ENCODE data around the gene CAPG. TPM values are rescaled to one million over a fixed set of nuclear protein-coding genes. Genes with fewer than 3 reads are reported as not detected.

The CAPG gene
- total and polyA plus RNA-seq, 2 of the 4 experiments (the other 2 are of a cell fraction) = 79.9 to 98.3 TPM

GRCh38 chr2:85355073-85355410 is 55.1 kb downstream of the CAPG start:
- Histone ChIP-seq H2BK120ac (ENCODE audit: low read depth, low read length) (0 out of 2 replicates have a peak overlapping the region, but pooled peaks have one; percentile 62), H3K9me1 (ENCODE audit: insufficient read depth, low read length) (peaks cover 16% of the 10 kb centered on the region), H3K79me1 (ENCODE audit: low read depth in 1 of 2, low read length in 2 of 2) (peaks cover 35 to 54% of the 10 kb centered on the region in 2 experiments), H2BK5ac (ENCODE audit: low read depth, low read length, poor library complexity, severe bottlenecking) (peak overlapping the region; percentile 89), H4K20me1 (ENCODE audit: insufficient read depth, low read length) (no peaks in the 10 kb centered on the region), H3K56ac (ENCODE audit: extremely low read depth, insufficient read depth, low read length) (peak overlapping the region; percentile 90), H2AK5ac (ENCODE audit: low read depth, low read length) (peak overlapping the region; percentile 90), H3K4me2 (ENCODE audit: low read depth, low read length) (peak overlapping the region; percentile 87), H3K9ac (ENCODE audit: low read depth, low read length) (peak overlapping the region; percentile 96), H3K18ac (ENCODE audit: low read depth, low read length) (peak overlapping the region; percentile 77; the same call in 1 of the 2 replicates), H4K8ac (ENCODE audit: low read depth in 2 of 2, low read length in 2 of 2) (peak overlapping the region; percentile 88 to 99), H3K27ac (ENCODE audit: insufficient read depth, low read length) (peak overlapping the region; percentile 87), H3K27me3 (ENCODE audit: control insufficient read depth, insufficient read depth, low read length) (no peaks in the 10 kb centered on the region), H2AFZ (replicated peaks; ENCODE audit: low read length, poor library complexity) (peak overlapping the region; percentile 98), H3K9me3 (ENCODE audit: control insufficient read depth, insufficient read depth, low read length) (no peaks in the 10 kb centered on the region), H3K14ac (replicated peaks; ENCODE audit: low read depth, low read length) (peak overlapping the region; percentile 98), H4K5ac (ENCODE audit: low read depth, low read length) (peak overlapping the region; percentile 84), H3K23ac (ENCODE audit: low read depth, low read length) (peak overlapping the region; percentile 97), H3K36me3 (ENCODE audit: control insufficient read depth, insufficient read depth, low read length) (peaks cover 26% of the 10 kb centered on the region), H2BK15ac (ENCODE audit: low read depth, low read length) (0 out of 3 replicates have a peak overlapping the region, but pooled peaks have one; percentile 31), H4K91ac (ENCODE audit: insufficient read depth, low read depth, low read length) (peak overlapping the region; percentile 84), H2BK20ac (ENCODE audit: low read depth, low read length) (no peak overlapping the region), H3K4me3 (ENCODE audit: insufficient read depth, low read depth, low read length) (peak overlapping the region; percentile 64), H2AK9ac (replicated peaks; ENCODE audit: low read depth, low read length, poor library complexity) (peak overlapping the region; percentile 94), H3K4me1 (ENCODE audit: control insufficient read depth, insufficient read depth, low read length) (peaks cover 6% of the 10 kb centered on the region), H3K4ac (ENCODE audit: low read depth, low read length) (peak overlapping the region; percentile 97)
- in situ Hi-C loops (cut with MboI; ENCODE audit: low sequenced_read_pairs) = no loop called here
- ChIA-PET CTCF (interaction anchor here (0.9 kb wide), 1 partner anchor 10 kb away, joined by 3 read pairs; no protein-coding TSS in a partner anchor), POLR2A (ENCODE audit: unreplicated experiment) (interaction anchor here (0.6 to 1.2 kb wide), 3 partner anchors 22 to 245 kb away, joined by 3 to 6 read pairs (median 4); partner anchors contain the start of gene TGOLN2)
- dilution Hi-C loops (cut with HindIII; ENCODE audit: low sequenced_read_pairs, unreplicated experiment) = no loop called here
- TF ChIP-seq MXI1 (IDR thresholded peaks at IDR 0.05; ENCODE audit: borderline replicate concordance, low read depth, low read length) (no peak), BHLHE40 (IDR thresholded peaks at IDR 0.05; ENCODE audit: low read depth, low read length) (no peak), USF2 (IDR thresholded peaks at IDR 0.05; ENCODE audit: low read depth, low read length) (no peak), FOS (IDR thresholded peaks at IDR 0.05; ENCODE audit: low read depth, low read length) (no peak), MAFK (IDR thresholded peaks at IDR 0.05; ENCODE audit: low read depth, low read length) (no peak), ELK1 (IDR thresholded peaks at IDR 0.05; ENCODE audit: borderline replicate concordance, low read depth, low read length) (no peak), RCOR1 (IDR thresholded peaks at IDR 0.05; ENCODE audit: insufficient replicate concordance, low read length) (no peak), RAD21 (IDR thresholded peaks at IDR 0.05; ENCODE audit: low read length) (no peak), MAZ (IDR thresholded peaks at IDR 0.05; ENCODE audit: borderline replicate concordance, low read depth, low read length) (no peak), NFE2L2 (IDR thresholded peaks at IDR 0.05; ENCODE audit: low read depth, low read length) (no peak), POLR2A (IDR thresholded peaks at IDR 0.05; ENCODE audit: low read depth, low read length) (no peak), CEBPB (IDR thresholded peaks at IDR 0.05; ENCODE audit: low read depth, low read length) (no peak), RFX5 (IDR thresholded peaks at IDR 0.05; ENCODE audit: low read depth, low read length) (no peak), SMC3 (IDR thresholded peaks at IDR 0.05; ENCODE audit: low read depth, low read length) (no peak), CTCF (conservative IDR thresholded peaks at IDR 0.05; ENCODE audit: low read depth, low read length) (no peak), CHD1 (IDR thresholded peaks at IDR 0.05; ENCODE audit: low read depth, low read length) (no peak)
- 23% methylated on average over 3 of the region's 10 CpGs; no CpG with 5 or more reads in 1 of the 2 experiments for WGBS, 2 experiments (ENCODE audit: extremely low coverage in 2 of 2, insufficient read length in 1 of 2)
- BruUV-seq (replicated peaks) = no TSS peak
- ATAC-seq (ENCODE audit: low read depth) (no peak), DNase-seq (no peak)
- intact Hi-C loops (cut with micrococcal nuclease) = loop anchor here (2.0 kb wide), 1 partner anchor 58 kb away; no protein-coding TSS in a partner anchor

All from IMR-90 (cell line).